Stimulated activated CD4-positive, alpha-beta T cell treated with anti-CD3 and anti-CD28 coated beads, Interleukin-12 subunit alpha, Interleukin-12 subunit beta, amount 100 ng/mL, for 48 hours (primary cell): ENCODE data around the gene ARL17A.
"Not testable (repeated sequence)": the region's sequence is repeated elsewhere in the genome, so short reads cannot be mapped to it uniquely, and the experiment has no call there.

Experiments
- DNase-seq, 3 donors: peaks; one replicate each; pipeline ENCODE4 v3.0.0-alpha.2; 2020; ENCODE audit warnings: low read depth in 2 of 3, low spot score in 1 of 3

The ARL17A gene

DNA sequence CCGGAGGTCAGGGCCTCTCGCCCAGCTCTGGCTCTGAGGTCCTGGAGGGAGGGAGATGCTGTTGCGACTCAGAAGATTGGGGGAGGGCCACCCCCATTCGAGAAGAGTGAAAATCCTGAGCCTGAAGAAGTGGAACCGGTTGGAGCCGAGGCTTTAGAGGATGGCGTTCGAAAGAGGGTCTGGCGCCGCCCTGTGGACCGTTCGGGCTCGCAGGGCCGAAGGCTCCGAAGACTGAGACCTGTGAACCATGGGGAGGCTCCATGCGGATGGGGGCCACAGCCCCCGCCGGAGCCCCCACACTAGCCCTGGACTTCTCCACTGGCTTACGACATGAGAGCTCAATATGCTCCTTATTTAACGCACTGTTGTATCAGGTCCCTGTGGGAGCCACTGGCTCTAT lies 20.3 kb downstream of the ARL17A start:
- DNase-seq: not testable (repeated sequence)

DNA sequence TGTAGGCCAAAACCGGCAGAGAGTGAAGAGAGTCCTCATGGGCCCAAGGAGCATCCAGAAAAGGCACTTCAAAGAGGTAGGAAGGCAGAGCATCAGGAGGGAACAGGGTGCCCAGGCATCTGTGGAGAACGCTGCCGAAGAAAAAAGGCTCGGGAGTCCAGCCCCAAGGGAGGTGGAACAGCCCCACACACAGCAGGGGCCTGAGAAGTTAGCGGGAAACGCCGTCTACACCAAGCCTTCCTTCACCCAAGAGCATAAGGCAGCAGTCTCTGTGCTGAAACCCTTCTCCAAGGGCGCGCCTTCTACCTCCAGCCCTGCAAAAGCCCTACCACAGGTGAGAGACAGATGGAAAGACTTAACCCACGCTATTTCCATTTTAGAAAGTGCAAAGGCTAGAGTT lies 30.9 kb downstream of the ARL17A start:
- not testable (repeated sequence) for DNase-seq

- DNase-seq: not testable (repeated sequence)
Measured at GRCh38 chr17:46534716-46535115, 44.8 kb downstream of the ARL17A start.

DNA sequence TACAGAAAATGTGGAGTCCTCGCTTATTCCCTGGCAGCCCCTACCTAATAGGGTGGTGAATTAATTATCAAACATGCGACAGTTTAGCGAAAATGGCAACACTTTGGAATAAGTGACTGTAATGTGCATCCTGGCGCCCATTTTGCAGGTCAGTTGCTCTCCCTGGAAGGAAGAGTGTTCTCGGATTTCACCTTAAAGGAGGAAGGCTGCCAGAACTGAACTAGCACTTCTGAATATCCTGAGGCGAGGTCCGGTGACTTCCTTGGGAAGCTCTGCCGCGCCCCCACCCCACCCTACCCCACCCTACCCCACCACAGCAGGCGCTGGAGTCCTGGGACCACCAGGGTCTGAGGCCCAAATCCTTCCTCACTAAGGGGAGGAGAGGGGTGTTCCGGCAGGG lies 67.3 kb downstream of the ARL17A start, which contains the start of gene LRRC37A2:
LRRC37A2 (plus strand) TSS at position 301 of the 400 bp plus-strand sequence. CDS start 245 bp downstream, outside the sequence.
- DNase-seq: not testable (repeated sequence)

DNA sequence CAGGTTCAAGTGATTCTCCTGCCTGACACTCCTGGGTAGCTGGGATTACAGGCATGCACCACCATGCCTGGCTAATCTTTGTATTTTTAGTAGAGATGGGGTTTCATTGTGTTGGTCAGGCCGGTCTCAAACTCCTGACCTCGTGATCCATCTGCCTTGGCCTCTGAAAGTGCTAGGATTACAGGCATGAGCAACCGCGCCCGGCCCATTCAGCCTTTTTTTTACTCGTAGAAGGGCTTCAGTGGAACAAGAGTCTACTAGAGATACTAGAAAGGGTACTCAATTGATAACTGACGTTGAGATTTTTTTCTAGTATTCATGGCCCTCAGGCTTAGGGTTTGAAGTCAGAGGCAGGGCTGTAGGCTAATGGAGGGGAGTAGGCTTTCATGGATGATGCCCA lies 73.6 kb downstream of the ARL17A start:
- DNase-seq: not testable (repeated sequence)

- not testable (repeated sequence) for DNase-seq
Measured at GRCh38 chr17:46499437-46500139, 79.9 kb downstream of the ARL17A start.

- not testable (repeated sequence) for DNase-seq
Measured at GRCh38 chr17:46492021-46492420, 87.5 kb downstream of the ARL17A start.

GRCh38 chr17:46481310-46481709 lies 98.2 kb downstream of the ARL17A start:
- DNase-seq: not testable (repeated sequence)

DNA sequence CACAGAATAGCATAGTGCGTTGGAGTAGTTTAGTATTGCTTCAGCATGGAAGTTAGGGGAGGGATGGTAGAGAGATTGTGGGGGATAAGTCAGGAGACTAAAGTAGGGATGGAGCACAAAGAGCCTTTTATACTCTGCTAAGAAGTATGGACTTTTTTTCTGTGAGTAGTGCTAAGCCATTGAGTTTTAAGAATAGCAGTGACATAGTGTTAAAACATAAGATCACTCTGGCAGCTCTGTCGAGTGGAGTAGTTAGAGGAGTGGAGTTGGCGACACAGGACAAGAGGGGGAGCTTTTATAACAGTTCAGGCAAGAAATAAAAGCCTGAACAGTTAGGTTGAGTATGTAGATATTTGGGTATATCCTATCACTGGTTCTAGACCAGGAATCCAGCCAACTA lies 100.7 kb downstream of the ARL17A start:
- not testable (repeated sequence) for DNase-seq

DNA sequence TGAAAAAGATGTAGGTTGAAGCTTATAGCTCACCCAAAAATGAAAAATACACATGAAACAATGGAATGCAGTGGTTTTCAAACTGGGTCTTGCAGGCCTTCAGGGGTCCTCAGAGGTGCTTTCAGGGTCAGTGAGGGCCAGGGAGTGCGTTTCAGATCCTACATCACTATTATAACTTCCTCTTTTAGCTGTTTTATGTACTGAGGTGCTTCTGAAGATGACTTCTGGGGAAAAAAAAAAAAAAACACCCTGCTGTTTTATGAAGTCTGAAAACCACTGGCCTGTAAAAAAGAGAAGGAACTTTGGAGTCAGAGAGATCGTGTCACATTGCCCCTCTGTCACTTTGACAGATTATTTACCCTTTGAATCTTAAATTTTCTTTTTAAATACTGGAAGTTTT lies 103.9 kb downstream of the ARL17A start:
- DNase-seq: not testable (repeated sequence)

- DNase-seq: not testable (repeated sequence)
Measured at GRCh38 chr17:46474489-46474888, 105.0 kb downstream of the ARL17A start.

- DNase-seq: not testable (repeated sequence)
Measured at GRCh38 chr17:46467618-46468017, 111.9 kb downstream of the ARL17A start.
